RCC 7860 (cell line): ENCODE data around the gene ARHGAP25.

ENCODE experiments used
- DNase-seq: peaks from one replicate; pipeline ENCODE4 v3.0.0-alpha.2; 2015; ENCODE audit warnings: low spot score
- FAIRE-seq: peaks from 2 replicates; lab custom pipeline; 2012; peaks lifted over from hg19 to GRCh38; lab: Jason Lieb, UNC

Gene ARHGAP25

GRCh38 chr2:68716604-68717304 lies 17.9 kb upstream of the ARHGAP25 start:
- FAIRE-seq (no peak), DNase-seq (no peak)

GRCh38 chr2:68717305-68717661 lies 17.3 kb upstream of the ARHGAP25 start:
- no peak for DNase-seq
- no peak for FAIRE-seq

- FAIRE-seq (no peak), DNase-seq (no peak)
Observed at GRCh38 chr2:68719912-68720311, 14.7 kb upstream of the ARHGAP25 start.

- FAIRE-seq = no peak
- DNase-seq = no peak
Observed at GRCh38 chr2:68720665-68721064, 13.9 kb upstream of the ARHGAP25 start.

GRCh38 chr2:68721482-68722101 lies 13.0 kb upstream of the ARHGAP25 start:
- FAIRE-seq = no peak

GRCh38 chr2:68722712-68723111 lies 11.9 kb upstream of the ARHGAP25 start:
- FAIRE-seq = no peak
- DNase-seq = no peak

More at GRCh38 chr2:68721482-68722101, 13.0 kb upstream of the ARHGAP25 start:
- DNase-seq = no peak

GRCh38 chr2:68723181-68723580 lies 11.4 kb upstream of the ARHGAP25 start:
- DNase-seq (no peak), FAIRE-seq (no peak)

GRCh38 chr2:68726100-68726499 lies 8.5 kb upstream of the ARHGAP25 start:
- FAIRE-seq (no peak), DNase-seq (no peak)

- DNase-seq (peak; percentile 7), FAIRE-seq (no peak)
Observed at GRCh38 chr2:68726608-68727367, 7.8 kb upstream of the ARHGAP25 start.

- DNase-seq (peak; percentile 19), FAIRE-seq (no peak)
Observed at GRCh38 chr2:68727683-68728375, 6.8 kb upstream of the ARHGAP25 start.

GRCh38 chr2:68730828-68731227 lies 3.8 kb upstream of the ARHGAP25 start:
- FAIRE-seq (no peak), DNase-seq (no peak)

- no peak for FAIRE-seq
- DNase-seq = no peak
Observed at GRCh38 chr2:68732036-68732932, 2.3 kb upstream of the ARHGAP25 start.

- DNase-seq (no peak), FAIRE-seq (no peak)
Observed at GRCh38 chr2:68733365-68733764, 1.2 kb upstream of the ARHGAP25 start.

GRCh38 chr2:68734176-68734575 lies 435 bp upstream of the ARHGAP25 start:
- FAIRE-seq (no peak), DNase-seq (no peak)

GRCh38 chr2:68736086-68736485 lies 1.5 kb downstream of the ARHGAP25 start:
- FAIRE-seq (no peak), DNase-seq (no peak)

- DNase-seq (no peak), FAIRE-seq (no peak)
Observed at GRCh38 chr2:68737711-68738110, 3.1 kb downstream of the ARHGAP25 start.

- FAIRE-seq = no peak
Observed at GRCh38 chr2:68738906-68739594, 4.4 kb downstream of the ARHGAP25 start.

GRCh38 chr2:68739595-68740399 lies 5.2 kb downstream of the ARHGAP25 start:
- no peak for DNase-seq
- FAIRE-seq = no peak

More at GRCh38 chr2:68738906-68739594, 4.4 kb downstream of the ARHGAP25 start:
- DNase-seq = no peak

- no peak for FAIRE-seq
Observed at GRCh38 chr2:68740400-68740914, 5.8 kb downstream of the ARHGAP25 start.

More at GRCh38 chr2:68740400-68740914, 5.8 kb downstream of the ARHGAP25 start:
- no peak for DNase-seq
